Measurements from ENCODE around the gene FECH. TPM values are rescaled to one million over a fixed set of nuclear protein-coding genes. Genes with fewer than 3 reads are reported as not detected.

FECH gene
- total RNA-seq, 1 experiment from 2014 or later: 24.1 TPM

DNA sequence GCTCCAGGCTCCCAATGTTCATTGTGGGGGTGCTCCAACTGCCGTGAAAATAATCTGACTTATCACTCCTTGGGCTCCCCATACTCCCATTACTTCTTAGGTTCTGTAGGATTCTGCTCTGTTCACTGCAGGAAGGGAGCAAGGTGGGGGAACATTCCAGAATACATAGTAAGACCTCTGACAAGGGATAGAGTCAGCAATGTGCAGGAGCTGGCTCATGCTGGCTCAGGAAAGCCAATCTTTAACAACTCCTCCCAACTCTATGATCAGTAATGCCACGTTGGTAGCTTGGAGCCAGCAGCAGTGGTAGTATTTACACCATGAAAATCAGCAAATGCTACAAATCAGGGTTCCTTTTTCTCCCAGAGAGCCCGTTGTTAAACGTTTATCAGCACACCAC lies 44.4 kb downstream of the FECH start:
- Histone ChIP-seq H3K27me3 (ENCODE audit: insufficient read depth, low read length) (no peaks in the 10 kb centered on the region), H3K23ac (ENCODE audit: insufficient read length, low read depth, low read length) (no peak overlapping the region), H3K14ac (ENCODE audit: insufficient read depth, low read length) (no peak overlapping the region), H2AFZ (ENCODE audit: low read length) (no peak overlapping the region), H3K27ac (ENCODE audit: insufficient read length, low read depth, low read length) (no peak overlapping the region), H3K4me1 (ENCODE audit: insufficient read depth, low read length) (no peaks in the 10 kb centered on the region), H2BK15ac (ENCODE audit: low read depth, low read length) (no peak overlapping the region), H3K79me1 (ENCODE audit: insufficient read depth, low read depth, low read length, poor library complexity, severe bottlenecking) (no peaks in the 10 kb centered on the region), H3K79me2 (ENCODE audit: insufficient read depth, low read length) (no peaks in the 10 kb centered on the region), H2BK20ac (ENCODE audit: low read depth, low read length, poor library complexity, severe bottlenecking) (no peak overlapping the region), H2AK5ac (ENCODE audit: insufficient read length, low read length) (no peak overlapping the region), H3K4me2 (ENCODE audit: insufficient read depth, insufficient read length, low read length) (no peak overlapping the region), H4K91ac (ENCODE audit: insufficient read length, low read depth, low read length) (no peak overlapping the region), H3K56ac (ENCODE audit: insufficient read length, low read depth, low read length) (no peak overlapping the region), H3K18ac (ENCODE audit: insufficient read length, low read depth, low read length) (no peak overlapping the region), H3K9ac (ENCODE audit: extremely low read depth, insufficient read length, low read length) (no peak overlapping the region), H4K8ac (replicated peaks; ENCODE audit: insufficient read length, low read depth, low read length) (no peak overlapping the region), H3K4ac (ENCODE audit: low read depth, low read length) (no peak overlapping the region), H4K5ac (ENCODE audit: insufficient read length, low read depth, low read length) (no peak overlapping the region), H2BK5ac (ENCODE audit: insufficient read length, low read length) (no peak overlapping the region), H2BK12ac (ENCODE audit: insufficient read length, low read depth, low read length) (no peak overlapping the region), H3T11ph (ENCODE audit: low read length) (no peak overlapping the region), H4K20me1 (ENCODE audit: control insufficient read depth, insufficient read depth, insufficient read length) (no peaks in the 10 kb centered on the region), H2BK120ac (ENCODE audit: low read depth, low read length, poor library complexity, severe bottlenecking) (no peak overlapping the region), H3K9me3 (ENCODE audit: control insufficient read depth, low read depth, low read length) (no peaks in the 10 kb centered on the region), H3K23me2 (ENCODE audit: insufficient read length, low read depth, low read length, poor library complexity, severe bottlenecking) (no peaks in the 10 kb centered on the region)
- TF ChIP-seq, protein P1, sequence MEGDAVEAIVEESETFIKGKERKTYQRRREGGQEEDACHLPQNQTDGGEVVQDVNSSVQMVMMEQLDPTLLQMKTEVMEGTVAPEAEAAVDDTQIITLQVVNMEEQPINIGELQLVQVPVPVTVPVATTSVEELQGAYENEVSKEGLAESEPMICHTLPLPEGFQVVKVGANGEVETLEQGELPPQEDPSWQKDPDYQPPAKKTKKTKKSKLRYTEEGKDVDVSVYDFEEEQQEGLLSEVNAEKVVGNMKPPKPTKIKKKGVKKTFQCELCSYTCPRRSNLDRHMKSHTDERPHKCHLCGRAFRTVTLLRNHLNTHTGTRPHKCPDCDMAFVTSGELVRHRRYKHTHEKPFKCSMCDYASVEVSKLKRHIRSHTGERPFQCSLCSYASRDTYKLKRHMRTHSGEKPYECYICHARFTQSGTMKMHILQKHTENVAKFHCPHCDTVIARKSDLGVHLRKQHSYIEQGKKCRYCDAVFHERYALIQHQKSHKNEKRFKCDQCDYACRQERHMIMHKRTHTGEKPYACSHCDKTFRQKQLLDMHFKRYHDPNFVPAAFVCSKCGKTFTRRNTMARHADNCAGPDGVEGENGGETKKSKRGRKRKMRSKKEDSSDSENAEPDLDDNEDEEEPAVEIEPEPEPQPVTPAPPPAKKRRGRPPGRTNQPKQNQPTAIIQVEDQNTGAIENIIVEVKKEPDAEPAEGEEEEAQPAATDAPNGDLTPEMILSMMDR (conservative IDR thresholded peaks at IDR 0.05): no peak
- no CpG with 5 or more reads among the region's 4 CpGs for WGBS (ENCODE audit: extremely low coverage, insufficient read length, low lambda C conversion rate)
- Mint-ChIP-seq H3K4me1 (peaks cover 9 to 13% of the 10 kb centered on the region in 2 experiments), H3K36me3 (ENCODE audit: insufficient read depth in 1 of 3, low read depth in 3 of 3) (no peaks in the 10 kb centered on the region), H3K9me3 (no peaks in the 10 kb centered on the region; a peak in 1 of 5 replicates), H3K27me3 (ENCODE audit: low read depth) (no peaks in the 10 kb centered on the region), H3K27ac (no peak overlapping the region), H3K4me3 (no peak overlapping the region)
- no peak for DNase-seq

Data from H9 (cell line).